IPS-NIHi7 (cell line): Measurements from ENCODE around the gene HSF2.
A peak's percentile ranks its signal among the peaks of the same experiment; 100 is the strongest.

ENCODE experiments used
- DNase-seq: peaks from one replicate; pipeline ENCODE4 v3.0.0; 2012; ENCODE audit warnings: mixed read lengths; ENCODE audit errors: extremely low spot score

The HSF2 gene

GRCh38 chr6:122394016-122394415, 5.4 kb upstream of the HSF2 start:
- no peak for DNase-seq

GRCh38 chr6:122399055-122399347, 451 bp upstream of the HSF2 start:
- no peak for DNase-seq

- no peak for DNase-seq
Observed at GRCh38 chr6:122400121-122400450, 634 bp downstream of the HSF2 start.

GRCh38 chr6:122400462-122401089, 1.1 kb downstream of the HSF2 start:
- no peak for DNase-seq

- DNase-seq = no peak
Observed at GRCh38 chr6:122401104-122401503, 1.7 kb downstream of the HSF2 start.

GRCh38 chr6:122404444-122404843, 5.0 kb downstream of the HSF2 start:
- no peak for DNase-seq

GRCh38 chr6:122405417-122405816, 6.0 kb downstream of the HSF2 start:
- peak; percentile 13 for DNase-seq

- DNase-seq = no peak
Observed at GRCh38 chr6:122406187-122406586, 6.7 kb downstream of the HSF2 start.

GRCh38 chr6:122407712-122408111, 8.3 kb downstream of the HSF2 start:
- no peak for DNase-seq

GRCh38 chr6:122408240-122408639, 8.8 kb downstream of the HSF2 start:
- no peak for DNase-seq

- no peak for DNase-seq
Observed at GRCh38 chr6:122408702-122409458, 9.4 kb downstream of the HSF2 start.

GRCh38 chr6:122412001-122412400, 12.5 kb downstream of the HSF2 start:
- DNase-seq = no peak

- DNase-seq = no peak
Observed at GRCh38 chr6:122416825-122417224, 17.4 kb downstream of the HSF2 start.

- no peak for DNase-seq
Observed at GRCh38 chr6:122422003-122422402, 22.6 kb downstream of the HSF2 start.

GRCh38 chr6:122422614-122423267, 23.3 kb downstream of the HSF2 start:
- no peak for DNase-seq

- no peak for DNase-seq
Observed at GRCh38 chr6:122423734-122424133, 24.3 kb downstream of the HSF2 start.

- DNase-seq = no peak
Observed at GRCh38 chr6:122426597-122426996, 27.1 kb downstream of the HSF2 start.

GRCh38 chr6:122428781-122429180, 29.3 kb downstream of the HSF2 start:
- no peak for DNase-seq

GRCh38 chr6:122429323-122429722, 29.9 kb downstream of the HSF2 start:
- no peak for DNase-seq

- DNase-seq = no peak
Observed at GRCh38 chr6:122431780-122432179, 32.3 kb downstream of the HSF2 start.

- no peak for DNase-seq
Observed at GRCh38 chr6:122432816-122433215, 33.4 kb downstream of the HSF2 start.

GRCh38 chr6:122438975-122439374, 39.5 kb downstream of the HSF2 start:
- no peak for DNase-seq

- no peak for DNase-seq
Observed at GRCh38 chr6:122445274-122445673, 45.8 kb downstream of the HSF2 start.
